ENCODE measurements around the gene JARID2.

Gene JARID2

GRCh38 chr6:15512721-15513120, 266.9 kb downstream of the JARID2 start:
- DNase-seq, result no peak

GRCh38 chr6:15513131-15513771, 267.4 kb downstream of the JARID2 start:
- no peak for DNase-seq

- DNase-seq, result no peak
Measured at GRCh38 chr6:15513801-15514711, 268.2 kb downstream of the JARID2 start.

GRCh38 chr6:15515226-15515625, 269.4 kb downstream of the JARID2 start:
- DNase-seq, result no peak

GRCh38 chr6:15515660-15516375, 269.9 kb downstream of the JARID2 start:
- no peak for DNase-seq

GRCh38 chr6:15516378-15516777, 270.5 kb downstream of the JARID2 start:
- no peak for DNase-seq

GRCh38 chr6:15516923-15517560, 271.2 kb downstream of the JARID2 start:
- DNase-seq, result no peak

- no peak for DNase-seq
Measured at GRCh38 chr6:15517600-15517999, 271.7 kb downstream of the JARID2 start.

GRCh38 chr6:15518057-15518456, 272.2 kb downstream of the JARID2 start:
- DNase-seq, result no peak

GRCh38 chr6:15518878-15519277, 273.0 kb downstream of the JARID2 start:
- no peak for DNase-seq

GRCh38 chr6:15519681-15520080, 273.8 kb downstream of the JARID2 start:
- no peak for DNase-seq

- no peak for DNase-seq
Measured at GRCh38 chr6:15520626-15521203, 274.8 kb downstream of the JARID2 start.

- no peak for DNase-seq
Measured at GRCh38 chr6:15521582-15521981, 275.7 kb downstream of the JARID2 start.

- no peak for DNase-seq
Measured at GRCh38 chr6:15522026-15522425, 276.2 kb downstream of the JARID2 start.

- DNase-seq, result no peak
Measured at GRCh38 chr6:15522427-15522826, 276.6 kb downstream of the JARID2 start.

GRCh38 chr6:15522856-15523529, 277.1 kb downstream of the JARID2 start:
- DNase-seq, result no peak

- no peak for DNase-seq
Measured at GRCh38 chr6:15523679-15524630, 278.1 kb downstream of the JARID2 start.

GRCh38 chr6:15524861-15525401, 279.1 kb downstream of the JARID2 start:
- no peak for DNase-seq

- no peak for DNase-seq
Measured at GRCh38 chr6:15526212-15526701, 280.4 kb downstream of the JARID2 start.
